SW 1271 (cell line): ENCODE measurements around the gene YIPF4.
A peak's percentile ranks its signal among the peaks of the same experiment; 100 is the strongest.
"Not testable (repeated sequence)": the region's sequence is repeated elsewhere in the genome, so short reads cannot be mapped to it uniquely, and the experiment has no call there.

Experiments used
- DNase-seq, 2 experiments: peaks; one replicate each; lab custom pipeline; 2025; lab: John Stamatoyannopoulos, UW

YIPF4 gene

DNA sequence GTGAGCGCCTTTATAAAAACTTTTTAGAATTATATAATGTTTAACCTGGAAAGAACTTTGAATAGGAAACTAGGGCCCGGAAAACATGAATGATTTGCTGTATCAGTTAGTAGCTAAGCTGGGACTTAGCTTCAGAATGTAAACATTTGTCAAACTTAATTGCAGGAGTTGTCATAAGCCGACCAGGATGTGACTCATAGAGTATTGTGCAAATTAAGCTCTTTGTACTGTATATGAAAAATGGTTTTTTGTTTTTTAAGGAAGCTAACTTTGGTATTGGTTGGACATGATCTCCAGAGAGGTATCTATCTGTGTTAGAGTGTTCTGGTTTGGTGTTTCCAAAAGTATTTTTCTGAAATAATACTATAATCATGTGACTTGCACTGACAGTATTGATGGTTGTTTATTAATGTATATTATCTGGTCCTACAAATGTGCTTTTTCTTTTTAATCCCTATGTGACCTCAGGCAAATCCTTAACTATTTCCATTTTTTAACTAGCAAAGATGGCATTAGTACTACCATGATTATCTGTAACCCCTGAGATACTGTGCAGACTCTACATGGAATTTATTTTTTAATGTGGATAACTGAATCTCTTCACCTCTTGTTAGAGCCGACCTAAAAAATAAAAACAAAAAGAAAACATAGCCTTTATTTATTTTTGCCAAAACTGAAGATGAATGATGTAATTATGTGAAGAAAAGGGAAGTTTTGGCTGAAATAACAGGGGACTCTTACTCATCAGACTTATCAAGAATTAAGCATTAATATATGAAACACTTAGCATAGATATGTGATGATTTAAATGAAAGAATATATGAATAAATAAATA, 11.7 kb downstream of the YIPF4 start:
- peak in 1 of 2 experiments; percentile 61 for DNase-seq

DNA sequence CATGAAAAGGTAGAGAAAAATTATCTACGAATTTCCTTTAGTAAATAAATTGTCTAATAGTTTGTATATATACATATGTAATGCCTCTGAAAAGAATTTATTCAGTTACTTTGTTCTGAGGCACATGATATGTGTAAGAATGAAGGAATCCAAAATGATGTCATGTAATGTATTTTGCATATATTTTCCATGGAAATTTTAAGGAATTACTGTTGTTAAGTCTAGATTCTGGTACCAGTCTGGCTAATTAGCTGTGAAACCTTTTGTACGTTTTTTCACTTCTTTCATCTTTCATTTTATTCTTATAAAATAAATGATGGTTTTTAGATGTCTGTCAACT, 12.3 kb downstream of the YIPF4 start:
- DNase-seq: no peak

DNA sequence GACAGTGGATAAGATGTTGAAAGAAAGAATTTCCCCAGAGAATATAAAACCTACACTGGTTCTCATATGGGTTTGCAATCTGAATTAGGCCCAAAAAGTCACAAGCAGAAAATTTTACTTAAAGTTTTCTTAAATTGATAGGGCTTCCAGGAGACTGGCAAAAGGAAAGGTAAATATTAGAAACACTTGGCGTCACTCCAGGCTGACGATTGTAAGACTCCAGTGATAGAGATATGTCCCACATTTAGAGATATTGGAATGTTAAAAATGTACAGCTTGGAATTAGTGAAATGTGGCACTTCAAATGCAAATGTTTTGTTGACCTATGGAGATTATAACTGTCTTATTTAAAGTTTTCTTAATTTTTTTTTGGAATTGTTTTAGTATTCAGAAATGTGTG, 14.0 kb downstream of the YIPF4 start:
- DNase-seq: no peak

DNA sequence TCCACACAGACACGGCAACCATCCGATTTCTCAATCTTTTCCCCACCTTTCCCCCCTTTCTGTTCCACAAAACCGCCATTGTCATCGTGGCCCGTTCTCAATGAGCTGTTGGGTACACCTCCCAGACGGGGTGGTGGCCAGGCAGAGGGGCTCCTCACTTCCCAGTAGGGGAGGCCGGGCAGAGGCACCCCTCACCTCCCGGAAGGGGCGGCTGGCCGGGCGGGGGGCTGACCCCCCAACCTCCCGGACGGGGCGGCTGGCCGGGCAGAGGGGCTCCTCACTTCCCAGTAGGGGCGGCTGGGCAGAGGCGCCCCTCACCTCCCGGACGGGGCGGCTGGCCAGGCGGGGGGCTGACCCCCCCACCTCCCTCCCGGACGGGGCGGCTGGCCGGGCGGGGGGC, 15.8 kb downstream of the YIPF4 start:
- not testable (repeated sequence) for DNase-seq

DNA sequence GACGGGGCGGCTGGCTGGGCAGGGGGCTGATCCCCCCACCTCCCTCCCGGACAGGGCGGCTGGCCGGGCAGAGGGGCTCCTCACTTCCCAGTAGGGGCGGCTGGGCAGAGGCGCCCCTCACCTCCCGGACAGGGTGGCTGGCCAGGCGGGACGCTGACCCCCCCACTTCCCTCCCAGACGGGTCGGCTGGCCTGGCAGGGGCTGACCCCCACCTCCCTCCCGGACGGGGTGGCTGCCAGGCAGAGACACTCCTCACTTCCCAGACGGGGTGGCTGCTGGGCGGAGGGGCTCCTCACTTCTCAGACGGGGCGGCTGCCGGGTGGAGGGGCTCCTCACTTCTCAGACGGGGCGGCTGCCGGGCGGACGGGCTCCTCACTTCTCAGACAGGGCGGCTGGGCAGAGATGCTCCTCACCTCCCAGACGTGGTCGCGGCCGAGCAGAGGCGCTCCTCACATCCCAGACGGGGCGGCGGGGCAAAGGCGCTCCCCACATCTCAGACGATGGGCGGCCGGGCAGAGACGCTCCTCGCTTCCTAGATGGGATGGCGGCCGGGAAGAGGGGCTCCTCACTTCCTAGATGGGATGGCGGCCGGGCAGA, 16.4 kb downstream of the YIPF4 start:
- not testable (repeated sequence) for DNase-seq

DNA sequence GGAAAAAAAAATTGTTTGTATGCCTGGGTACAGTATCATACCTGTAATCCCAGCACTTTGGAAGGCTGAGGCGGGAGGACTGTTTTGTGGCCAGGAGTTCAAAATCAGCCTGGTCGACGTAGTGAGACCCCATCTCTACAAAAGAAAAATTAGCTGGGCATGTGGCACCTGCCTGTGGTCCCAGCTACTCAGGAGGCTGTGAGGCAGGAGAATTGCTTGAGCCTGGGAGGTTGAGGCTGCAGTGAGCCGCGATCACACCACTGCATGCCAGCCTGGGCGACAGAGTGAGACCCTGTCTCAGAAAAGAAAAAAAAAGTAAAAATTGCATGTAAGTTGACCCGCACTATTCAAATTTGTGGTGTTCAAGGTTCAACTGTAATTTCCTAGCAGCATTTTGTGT, 32.9 kb downstream of the YIPF4 start:
- no peak for DNase-seq

DNA sequence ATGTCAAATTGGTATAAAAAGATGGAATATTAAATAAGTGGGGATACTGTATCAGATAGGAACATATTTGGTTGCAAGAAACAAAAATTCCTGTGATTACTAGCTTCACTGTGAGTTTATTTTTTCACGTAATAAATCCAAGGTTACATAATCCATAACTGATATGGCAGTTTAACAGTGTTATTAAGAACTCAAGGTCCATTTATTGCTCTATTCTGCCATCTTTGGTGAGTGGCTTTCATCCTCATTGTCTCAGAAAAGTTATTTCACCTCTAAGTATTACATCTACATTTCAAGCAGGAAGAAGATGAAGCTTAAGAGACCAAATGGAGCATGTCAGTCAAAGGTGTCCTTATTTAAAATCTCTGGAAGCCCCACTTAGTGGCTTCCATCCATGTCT, 37.2 kb downstream of the YIPF4 start:
- no peak for DNase-seq

DNA sequence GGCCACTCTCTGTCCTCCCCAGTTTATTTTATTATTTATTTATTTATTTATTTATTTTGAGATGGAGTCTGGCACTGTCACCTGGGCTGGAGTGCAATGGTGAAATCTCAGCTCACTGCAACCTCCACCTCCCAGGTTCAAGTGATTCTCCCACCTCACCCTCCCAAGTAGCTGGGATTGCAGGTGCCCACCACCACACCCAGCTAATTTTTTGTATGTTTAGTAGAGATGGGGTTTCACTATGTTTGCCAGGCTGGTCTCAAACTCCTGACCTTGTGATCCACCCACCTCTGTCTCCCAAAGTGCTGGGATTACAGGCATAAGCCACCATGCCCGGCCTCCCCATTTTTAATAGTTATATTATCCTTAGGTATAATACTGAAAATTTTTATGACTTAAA, 51.0 kb downstream of the YIPF4 start:
- not testable (repeated sequence) for DNase-seq

DNA sequence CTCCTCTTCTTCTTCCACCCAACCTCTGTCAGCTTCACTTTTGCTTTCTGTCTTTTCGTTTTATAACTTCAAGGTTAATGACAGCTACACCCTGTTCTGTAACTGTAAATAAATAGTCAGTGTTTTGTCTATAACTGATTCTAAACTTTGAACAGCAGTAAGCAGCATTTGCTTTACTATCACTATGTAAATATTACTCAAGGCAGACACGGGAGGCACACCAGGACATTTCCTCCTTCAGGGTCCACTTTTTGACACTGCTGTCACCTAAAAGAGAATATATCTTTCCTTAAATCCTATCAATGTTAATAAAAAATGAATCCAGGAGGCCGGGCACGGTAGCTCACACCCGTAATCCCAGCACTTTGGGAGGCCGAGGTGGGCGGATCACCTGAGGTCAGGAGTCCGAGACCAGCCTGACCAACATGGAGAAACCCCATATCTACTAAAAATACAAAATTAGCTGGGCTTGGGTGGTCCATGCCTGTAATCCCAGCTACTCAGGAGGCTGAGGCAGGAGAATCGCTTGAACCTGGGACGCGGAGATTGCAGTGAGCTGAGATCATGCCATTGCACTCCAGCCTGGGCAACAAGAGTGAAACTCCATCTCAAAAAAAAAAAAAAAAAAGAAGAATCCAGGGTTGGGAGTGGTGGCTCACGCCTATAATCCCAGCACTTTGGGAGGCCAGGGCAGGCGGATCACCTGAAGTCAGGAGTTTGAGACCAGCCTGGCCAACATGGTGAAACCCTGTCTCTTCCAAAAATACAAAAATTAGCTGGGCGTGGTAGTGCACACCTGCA, 51.7 kb downstream of the YIPF4 start:
- DNase-seq: not testable (repeated sequence)

DNA sequence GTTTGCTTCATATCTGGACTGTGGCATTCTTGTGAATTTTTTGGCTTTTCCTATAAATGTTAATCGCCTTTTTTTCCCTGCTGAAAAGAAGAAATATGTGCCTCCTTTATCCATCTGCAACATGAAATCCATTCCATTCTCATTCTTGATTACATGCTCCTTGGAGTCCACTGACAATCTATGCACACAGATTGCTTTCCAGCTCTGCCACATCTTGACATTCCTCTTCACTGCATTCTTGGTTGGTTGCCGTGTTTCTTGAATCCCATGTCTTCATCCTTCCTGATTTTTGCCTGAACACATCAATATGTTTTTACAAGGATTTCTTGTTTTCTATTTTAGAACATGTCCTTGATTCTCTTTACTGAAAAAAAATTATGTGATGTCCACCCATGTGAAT, 52.4 kb downstream of the YIPF4 start:
- DNase-seq: no peak

DNA sequence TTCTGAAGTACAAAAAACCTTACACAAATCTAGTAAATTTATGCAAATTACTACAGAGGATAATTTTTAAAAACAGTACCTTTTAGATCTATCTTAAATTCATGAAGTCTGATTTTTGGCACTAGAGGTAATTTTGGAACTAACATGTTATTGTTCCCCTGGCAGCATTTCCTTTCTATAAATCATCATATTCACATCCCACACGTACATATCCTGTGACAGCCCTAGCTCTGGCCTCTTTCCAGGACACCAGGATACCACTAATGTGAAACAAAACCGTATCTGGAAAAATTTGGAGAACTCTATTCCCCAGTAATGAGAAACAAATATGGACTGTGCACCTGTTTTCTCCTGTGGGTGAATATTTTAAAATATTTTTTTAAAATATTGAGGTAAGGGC, 65.1 kb downstream of the YIPF4 start:
- DNase-seq: no peak

DNA sequence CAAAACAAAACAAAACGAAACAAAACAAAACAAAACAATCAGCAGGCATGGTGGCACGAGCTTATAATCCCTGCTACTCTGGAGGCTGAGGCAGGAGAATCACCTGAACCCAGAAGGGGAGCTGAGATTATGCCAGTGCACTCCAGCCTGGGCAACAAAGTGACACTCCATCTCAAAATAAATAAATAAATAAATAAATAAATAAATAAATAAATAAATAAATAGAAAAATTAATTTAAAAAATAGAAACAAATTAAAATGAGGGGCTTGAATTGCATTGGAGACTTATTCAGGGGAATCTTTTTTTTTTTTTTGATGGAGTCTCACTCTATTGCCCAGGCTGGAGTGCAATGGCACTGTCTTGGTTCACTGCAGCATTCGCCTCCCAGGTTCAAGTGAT, 73.1 kb downstream of the YIPF4 start:
- DNase-seq: not testable (repeated sequence)

DNA sequence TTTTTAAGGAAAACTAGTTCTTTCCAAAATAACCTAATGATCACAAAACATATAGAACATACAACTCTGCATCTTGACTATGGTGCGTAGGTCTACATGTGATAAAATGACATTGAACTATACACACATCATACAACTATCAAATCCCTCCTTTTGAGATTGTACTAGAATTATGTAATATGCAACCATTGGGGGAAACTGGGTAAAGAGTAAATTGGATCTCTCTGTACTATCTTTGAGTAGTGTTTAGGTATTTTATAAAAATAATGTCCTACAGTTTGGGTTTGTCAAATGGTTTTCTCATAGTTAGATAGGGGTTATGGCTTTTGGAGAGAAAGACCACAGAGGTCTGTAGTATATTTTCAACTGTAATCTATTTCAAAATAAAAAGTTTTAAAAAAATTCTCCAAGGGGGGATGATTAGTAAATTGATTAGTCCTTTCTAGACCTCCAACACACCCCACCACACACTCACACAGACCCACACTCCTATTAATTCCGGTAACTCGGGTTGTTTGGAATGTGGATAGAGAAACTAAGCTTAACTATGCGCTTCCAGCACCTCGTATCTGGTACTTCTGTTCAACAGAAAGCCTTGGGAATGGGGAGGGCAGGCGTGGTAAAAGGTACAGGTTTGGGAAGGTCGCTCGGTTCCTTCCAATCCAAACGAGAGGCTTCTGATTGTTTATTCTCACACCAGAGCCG, 78.4 kb downstream of the YIPF4 start:
- DNase-seq: peak in 1 of 2 experiments; percentile 50

DNA sequence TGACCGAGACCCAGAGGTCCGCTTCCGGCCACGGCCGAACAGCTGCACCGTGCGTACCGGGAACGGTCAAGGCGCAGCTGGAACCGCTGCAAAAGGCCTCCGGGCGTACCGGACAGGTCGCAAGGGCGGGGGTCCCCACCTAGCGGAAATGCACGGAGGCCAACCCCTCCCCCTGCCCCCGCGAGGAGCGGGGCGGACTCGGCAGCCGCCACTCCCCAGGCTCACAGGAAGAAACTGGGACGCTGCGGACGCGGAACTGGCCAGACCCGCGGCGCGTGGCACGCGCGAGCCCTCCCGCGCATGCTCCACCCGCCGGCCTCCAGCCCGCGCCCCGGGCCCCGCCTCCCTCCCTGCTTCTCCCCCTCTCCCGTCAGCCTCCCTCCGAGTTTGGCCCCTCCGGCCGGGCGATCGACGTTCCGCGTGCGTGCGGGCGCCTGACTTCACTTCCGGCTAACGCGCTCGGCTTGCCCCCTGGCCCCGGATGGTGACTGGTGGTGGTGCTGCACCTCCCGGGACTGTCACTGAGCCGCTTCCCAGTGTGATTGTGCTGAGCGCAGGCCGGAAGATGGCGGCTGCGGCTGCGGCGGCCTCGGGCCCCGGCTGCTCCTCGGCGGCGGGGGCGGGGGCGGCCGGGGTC, 79.1 kb downstream of the YIPF4 start, which contains the start of gene BIRC6:
BIRC6 (plus strand) TSS at position 343 of the 637 bp plus-strand sequence; CDS start at position 482, 139 bp downstream.
- DNase-seq: peak; percentile 94 to 98

DNA sequence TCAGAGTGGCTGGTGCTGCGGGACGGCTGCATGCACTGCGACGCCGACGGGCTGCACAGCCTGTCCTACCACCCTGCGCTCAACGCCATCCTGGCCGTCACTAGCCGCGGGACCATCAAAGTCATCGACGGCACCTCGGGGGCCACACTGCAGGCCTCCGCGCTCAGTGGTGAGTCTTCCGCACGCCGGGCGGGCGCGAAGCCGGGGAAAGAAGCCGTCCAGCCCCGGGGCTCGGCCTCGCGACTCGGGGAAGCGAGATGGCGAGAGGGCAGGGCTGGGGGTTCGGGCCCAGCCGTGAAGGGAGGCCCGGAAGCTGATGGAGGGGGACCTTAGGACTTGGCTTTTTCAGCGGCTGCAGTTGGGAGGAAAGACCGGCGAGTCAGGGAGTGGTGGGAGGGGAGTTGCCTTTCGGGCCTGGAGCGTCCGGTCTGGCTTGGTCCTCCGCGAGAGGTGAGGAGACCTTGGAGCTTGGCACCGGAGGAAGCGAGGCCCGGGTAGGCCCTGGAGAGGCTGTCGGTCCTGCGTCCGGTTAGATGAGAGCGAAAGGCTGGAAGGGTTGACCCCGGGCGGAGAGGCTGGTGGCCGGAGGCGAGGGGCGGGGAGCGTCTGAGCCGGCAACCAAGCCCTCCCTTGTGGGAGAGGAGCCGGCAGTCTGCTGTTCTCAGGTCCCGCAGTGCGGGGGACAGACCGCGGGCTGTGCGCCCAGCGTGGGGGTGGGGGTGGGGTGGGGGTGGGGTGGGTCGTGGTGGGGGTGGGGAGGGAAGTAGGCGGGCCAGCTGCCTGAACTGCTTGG, 79.8 kb downstream of the YIPF4 start:
- peak; percentile 35 to 57 for DNase-seq

DNA sequence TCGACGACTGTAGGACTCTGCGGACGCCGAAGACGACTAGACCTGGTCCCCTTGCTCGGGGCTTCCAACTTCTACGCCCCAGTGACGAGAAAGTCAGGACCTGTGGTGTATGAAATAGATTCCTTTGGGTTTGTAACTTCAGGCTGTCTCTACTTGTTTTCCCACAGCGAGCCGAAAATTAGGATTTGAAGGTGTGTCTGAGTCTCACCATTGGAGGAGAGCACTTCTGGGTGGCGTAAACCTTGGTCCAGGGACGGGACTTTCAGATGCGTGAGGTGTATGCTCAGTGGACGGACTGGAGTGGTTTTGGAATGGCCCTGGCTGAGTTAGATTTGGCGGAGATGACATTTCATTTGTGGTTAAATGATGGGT, 80.4 kb downstream of the YIPF4 start:
- DNase-seq: peak in 1 of 2 experiments; percentile 40

DNA sequence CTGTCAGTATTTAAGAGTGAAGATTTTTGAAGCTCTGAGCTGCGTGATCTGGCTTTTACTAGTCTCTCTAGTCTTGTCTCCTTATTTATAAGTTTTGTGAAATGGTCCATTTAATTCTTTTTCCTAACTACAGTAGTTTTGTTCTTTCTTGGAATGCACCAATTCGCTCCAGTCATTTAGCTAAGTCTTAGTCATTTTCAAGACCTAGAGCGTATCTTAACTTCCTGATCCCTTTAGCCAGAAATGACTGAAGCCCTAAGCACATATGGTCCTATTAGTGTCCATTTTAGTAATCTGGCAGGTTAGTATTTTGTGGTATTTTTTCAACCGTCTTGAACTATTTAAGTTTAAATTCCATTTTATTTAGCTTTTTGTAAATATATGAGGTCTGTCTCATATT, 82.7 kb downstream of the YIPF4 start:
- DNase-seq: no peak

DNA sequence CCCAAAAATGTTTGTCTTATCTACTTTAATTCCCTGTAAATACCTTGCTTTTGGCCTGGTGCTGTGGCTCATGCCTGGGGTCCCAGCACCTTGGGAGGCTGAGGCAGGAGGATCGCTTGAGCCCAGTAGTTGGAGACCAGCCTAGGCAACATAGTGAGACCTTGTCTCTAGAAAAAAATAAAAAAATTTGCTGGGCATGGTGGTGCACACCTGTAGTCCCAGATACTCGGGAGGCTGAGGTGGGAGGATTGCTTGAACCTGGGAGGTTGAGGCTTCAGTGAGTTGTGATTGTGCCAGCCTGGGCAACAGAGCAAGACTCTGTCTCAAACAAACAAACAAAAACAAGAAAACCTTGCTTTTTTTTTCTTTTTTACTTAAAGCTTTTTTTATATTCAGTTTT, 85.3 kb downstream of the YIPF4 start:
- DNase-seq: not testable (repeated sequence)

DNA sequence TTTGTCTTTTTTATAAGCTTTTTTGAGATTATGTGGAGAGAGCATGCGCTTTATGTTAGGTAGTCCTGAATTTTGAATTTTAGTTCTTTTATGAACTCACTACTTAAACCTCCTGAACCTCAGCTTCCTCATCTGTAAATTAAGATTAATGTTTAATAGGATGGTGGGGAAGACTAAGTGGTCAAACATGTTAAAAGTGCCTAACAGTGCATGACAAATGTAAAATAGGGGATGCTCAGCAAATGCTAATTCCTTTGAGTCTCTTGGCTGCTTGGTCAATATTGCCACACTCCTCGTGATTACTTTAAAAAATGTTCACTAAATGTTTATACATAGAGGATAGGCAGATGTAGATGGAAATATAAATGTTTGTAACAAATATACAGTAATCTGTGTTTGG, 85.9 kb downstream of the YIPF4 start:
- DNase-seq: no peak

DNA sequence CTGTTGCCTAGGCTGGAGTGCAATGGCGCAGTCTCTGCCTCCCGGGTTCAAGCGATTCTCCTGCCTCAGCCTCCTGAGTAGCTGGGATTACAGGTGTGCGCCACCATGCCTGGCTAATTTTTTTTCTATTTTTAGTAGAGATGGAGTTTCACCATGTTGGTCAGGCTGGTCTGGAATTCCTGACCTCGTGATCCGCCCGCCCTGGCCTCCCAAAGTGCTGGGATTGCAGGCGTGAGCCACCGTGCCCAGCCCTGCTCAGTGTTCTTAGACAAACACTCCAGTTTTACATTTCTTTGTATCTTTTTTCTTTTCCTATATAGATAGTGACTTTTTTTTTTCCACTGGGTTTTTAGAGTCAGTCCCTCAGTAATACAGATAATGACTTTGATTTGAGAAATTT, 86.6 kb downstream of the YIPF4 start:
- DNase-seq: not testable (repeated sequence)

DNA sequence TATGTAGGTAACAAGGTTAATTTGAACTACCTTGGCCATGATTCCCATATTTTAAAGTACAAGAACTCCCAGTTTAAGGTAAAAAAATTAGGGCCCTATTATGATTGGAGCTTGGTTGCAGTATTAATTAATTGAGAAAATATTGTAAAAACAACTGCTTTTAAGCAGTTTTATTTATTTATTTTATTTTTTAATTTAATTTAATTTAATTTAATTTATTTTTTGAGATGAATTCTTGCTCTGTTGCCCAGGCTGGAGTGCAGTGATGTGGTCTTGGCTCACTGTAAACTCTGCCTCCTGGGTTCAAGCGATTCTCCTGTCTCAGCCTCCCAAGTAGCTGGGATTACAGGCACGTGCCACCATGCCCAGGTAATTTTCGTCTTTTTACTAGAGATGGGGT, 88.0 kb downstream of the YIPF4 start:
- not testable (repeated sequence) for DNase-seq
